ENCODE measurements around the gene TTC33. TPM values are rescaled to one million over a fixed set of nuclear protein-coding genes. Genes with fewer than 3 reads are reported as not detected.

Gene TTC33
- total and polyA plus RNA-seq, 2 of the 4 experiments (the other 2 are of a cell fraction): 3.1 to 8.1 TPM

- no peak overlapping the region for H2BK120ac ChIP-seq (ENCODE audit: low read depth, low read length)
- no peak overlapping the region for H3K18ac ChIP-seq (ENCODE audit: low read depth, low read length)
- no TSS peak for BruUV-seq (replicated peaks)
- WGBS, 2 experiments (ENCODE audit: extremely low coverage in 2 of 2, insufficient read length in 1 of 2): 93% methylated on average over 2 of the region's 10 CpGs; no CpG with 5 or more reads in 1 of the 2 experiments
- H3K4me1 ChIP-seq (ENCODE audit: control insufficient read depth, insufficient read depth, low read length): no peaks in the 10 kb centered on the region; the same call in 1 of the 2 replicates
- no peaks in the 10 kb centered on the region for H3K79me1 ChIP-seq (ENCODE audit: low read depth in 1 of 2, low read length in 2 of 2)
- H4K5ac ChIP-seq (ENCODE audit: low read depth, low read length): no peak overlapping the region
- dilution Hi-C loops (cut with HindIII; ENCODE audit: low sequenced_read_pairs, unreplicated experiment): no loop called here
- DNase-seq (no peak), ATAC-seq (ENCODE audit: low read depth) (no peak)
- H2BK20ac ChIP-seq (ENCODE audit: low read depth, low read length): no peak overlapping the region
- H3K23ac ChIP-seq (ENCODE audit: low read depth, low read length): no peak overlapping the region
- no peak overlapping the region for H3K14ac ChIP-seq (replicated peaks; ENCODE audit: low read depth, low read length)
- ChIA-PET CTCF (no interaction called here), POLR2A (ENCODE audit: unreplicated experiment) (no interaction called here)
- H3K4me3 ChIP-seq (ENCODE audit: insufficient read depth, low read depth, low read length): no peak overlapping the region
- no peaks in the 10 kb centered on the region for H3K9me3 ChIP-seq (ENCODE audit: control insufficient read depth, insufficient read depth, low read length)
- no peaks in the 10 kb centered on the region for H4K20me1 ChIP-seq (ENCODE audit: insufficient read depth, low read length)
- H2AFZ ChIP-seq (replicated peaks; ENCODE audit: low read length, poor library complexity): no peak overlapping the region
- H2AK9ac ChIP-seq (replicated peaks; ENCODE audit: low read depth, low read length, poor library complexity): no peak overlapping the region
- H3K4ac ChIP-seq (ENCODE audit: low read depth, low read length): no peak overlapping the region
- no peak overlapping the region for H3K9ac ChIP-seq (ENCODE audit: low read depth, low read length)
- no peaks in the 10 kb centered on the region for H3K36me3 ChIP-seq (ENCODE audit: control insufficient read depth, insufficient read depth, low read length)
- no peak overlapping the region for H2AK5ac ChIP-seq (ENCODE audit: low read depth, low read length)
- H3K9me1 ChIP-seq (ENCODE audit: insufficient read depth, low read length): no peaks in the 10 kb centered on the region
- H2BK5ac ChIP-seq (ENCODE audit: low read depth, low read length, poor library complexity, severe bottlenecking): no peak overlapping the region
- H3K4me2 ChIP-seq (ENCODE audit: low read depth, low read length): no peak overlapping the region
- no peak overlapping the region for H3K56ac ChIP-seq (ENCODE audit: extremely low read depth, insufficient read depth, low read length)
- intact Hi-C loops (cut with micrococcal nuclease): no loop called here
- H3K27ac ChIP-seq (ENCODE audit: insufficient read depth, low read length): no peak overlapping the region
- H4K91ac ChIP-seq (ENCODE audit: insufficient read depth, low read depth, low read length): no peak overlapping the region
- no peak overlapping the region for H4K8ac ChIP-seq (ENCODE audit: low read depth in 2 of 2, low read length in 2 of 2)
- no peak overlapping the region for H2BK15ac ChIP-seq (ENCODE audit: low read depth, low read length)
- in situ Hi-C loops (cut with MboI; ENCODE audit: low sequenced_read_pairs): no loop called here
- H3K27me3 ChIP-seq (ENCODE audit: control insufficient read depth, insufficient read depth, low read length): no peaks in the 10 kb centered on the region
- no peak for TF ChIP-seq MAFK (IDR thresholded peaks at IDR 0.05; ENCODE audit: low read depth, low read length)
- TF ChIP-seq RAD21 (IDR thresholded peaks at IDR 0.05; ENCODE audit: low read length): no peak
- no peak for TF ChIP-seq CHD1 (IDR thresholded peaks at IDR 0.05; ENCODE audit: low read depth, low read length)
- TF ChIP-seq FOS (IDR thresholded peaks at IDR 0.05; ENCODE audit: low read depth, low read length): no peak
- TF ChIP-seq NFE2L2 (IDR thresholded peaks at IDR 0.05; ENCODE audit: low read depth, low read length): no peak
- no peak for TF ChIP-seq SMC3 (IDR thresholded peaks at IDR 0.05; ENCODE audit: low read depth, low read length)
- TF ChIP-seq BHLHE40 (IDR thresholded peaks at IDR 0.05; ENCODE audit: low read depth, low read length): no peak
- TF ChIP-seq ELK1 (IDR thresholded peaks at IDR 0.05; ENCODE audit: borderline replicate concordance, low read depth, low read length): no peak
- TF ChIP-seq MAZ (IDR thresholded peaks at IDR 0.05; ENCODE audit: borderline replicate concordance, low read depth, low read length): no peak
- TF ChIP-seq RFX5 (IDR thresholded peaks at IDR 0.05; ENCODE audit: low read depth, low read length): no peak
- TF ChIP-seq, protein P1, sequence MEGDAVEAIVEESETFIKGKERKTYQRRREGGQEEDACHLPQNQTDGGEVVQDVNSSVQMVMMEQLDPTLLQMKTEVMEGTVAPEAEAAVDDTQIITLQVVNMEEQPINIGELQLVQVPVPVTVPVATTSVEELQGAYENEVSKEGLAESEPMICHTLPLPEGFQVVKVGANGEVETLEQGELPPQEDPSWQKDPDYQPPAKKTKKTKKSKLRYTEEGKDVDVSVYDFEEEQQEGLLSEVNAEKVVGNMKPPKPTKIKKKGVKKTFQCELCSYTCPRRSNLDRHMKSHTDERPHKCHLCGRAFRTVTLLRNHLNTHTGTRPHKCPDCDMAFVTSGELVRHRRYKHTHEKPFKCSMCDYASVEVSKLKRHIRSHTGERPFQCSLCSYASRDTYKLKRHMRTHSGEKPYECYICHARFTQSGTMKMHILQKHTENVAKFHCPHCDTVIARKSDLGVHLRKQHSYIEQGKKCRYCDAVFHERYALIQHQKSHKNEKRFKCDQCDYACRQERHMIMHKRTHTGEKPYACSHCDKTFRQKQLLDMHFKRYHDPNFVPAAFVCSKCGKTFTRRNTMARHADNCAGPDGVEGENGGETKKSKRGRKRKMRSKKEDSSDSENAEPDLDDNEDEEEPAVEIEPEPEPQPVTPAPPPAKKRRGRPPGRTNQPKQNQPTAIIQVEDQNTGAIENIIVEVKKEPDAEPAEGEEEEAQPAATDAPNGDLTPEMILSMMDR (conservative IDR thresholded peaks at IDR 0.05; ENCODE audit: low read depth, low read length): no peak
- no peak for TF ChIP-seq CEBPB (IDR thresholded peaks at IDR 0.05; ENCODE audit: low read depth, low read length)
- TF ChIP-seq MXI1 (IDR thresholded peaks at IDR 0.05; ENCODE audit: borderline replicate concordance, low read depth, low read length): no peak
- no peak for TF ChIP-seq POLR2A (IDR thresholded peaks at IDR 0.05; ENCODE audit: low read depth, low read length)
- no peak for TF ChIP-seq USF2 (IDR thresholded peaks at IDR 0.05; ENCODE audit: low read depth, low read length)
Observed at GRCh38 chr5:40485021-40485998, 270.5 kb downstream of the TTC33 start.

Data from IMR-90 (cell line).